Skin of body (tissue), 2 donors: ENCODE measurements around the gene MALRD1. TPM values are rescaled to one million over a fixed set of nuclear protein-coding genes. Genes with fewer than 3 reads are reported as not detected.
"Not testable (repeated sequence)": the region's sequence is repeated elsewhere in the genome, so short reads cannot be mapped to it uniquely, and the experiment has no call there.

Experiments
- DNase-seq: peaks from one replicate; lab custom pipeline; 2025; lab: John Stamatoyannopoulos, UW
- total RNA-seq: library from RNA; depleted of rRNA; stranded (reverse); fragments of >200 nt; gene quantifications from one replicate; pipeline ENCODE4 v1.2.3, GENCODE V29; 2014

Gene MALRD1
- total RNA-seq, 1 donor from 2014 or later, result 12.8 TPM

GRCh38 chr10:19706904-19707303 lies 658.3 kb downstream of the MALRD1 start:
- no peak for DNase-seq

- no peak for DNase-seq
These were observed 658.8 kb downstream of the MALRD1 start for GRCh38 chr10:19707376-19707775.

GRCh38 chr10:19708031-19708430 lies 659.4 kb downstream of the MALRD1 start:
- DNase-seq, result no peak

- DNase-seq, result no peak
These were observed 662.0 kb downstream of the MALRD1 start for GRCh38 chr10:19710600-19710999.

GRCh38 chr10:19713159-19713558 lies 664.6 kb downstream of the MALRD1 start:
- DNase-seq, result no peak

- DNase-seq, result no peak
These were observed 665.4 kb downstream of the MALRD1 start for GRCh38 chr10:19713800-19714525.

GRCh38 chr10:19719284-19719683 lies 670.7 kb downstream of the MALRD1 start:
- DNase-seq, result peak; percentile 52

- no peak for DNase-seq
These were observed 675.7 kb downstream of the MALRD1 start for GRCh38 chr10:19724287-19724686.

GRCh38 chr10:19728376-19728775 lies 679.8 kb downstream of the MALRD1 start:
- DNase-seq, result no peak

- no peak for DNase-seq
These were observed 680.4 kb downstream of the MALRD1 start for GRCh38 chr10:19728964-19729363.

- peak; percentile 54 for DNase-seq
These were observed 681.7 kb downstream of the MALRD1 start for GRCh38 chr10:19730167-19730906.

GRCh38 chr10:19730907-19731217 lies 682.3 kb downstream of the MALRD1 start:
- no peak for DNase-seq

GRCh38 chr10:19731560-19731959 lies 683.0 kb downstream of the MALRD1 start:
- no peak for DNase-seq

GRCh38 chr10:19738440-19738839 lies 689.8 kb downstream of the MALRD1 start:
- DNase-seq, result no peak

- not testable (repeated sequence) for DNase-seq
These were observed 690.6 kb downstream of the MALRD1 start for GRCh38 chr10:19739232-19739631.

- not testable (repeated sequence) for DNase-seq
These were observed 693.5 kb downstream of the MALRD1 start for GRCh38 chr10:19742144-19742543.

- DNase-seq, result no peak
These were observed 697.1 kb downstream of the MALRD1 start for GRCh38 chr10:19745672-19746071.

GRCh38 chr10:19749185-19749729 lies 700.7 kb downstream of the MALRD1 start:
- DNase-seq, result no peak

GRCh38 chr10:19750972-19751371 lies 702.4 kb downstream of the MALRD1 start:
- DNase-seq, result no peak

- no peak for DNase-seq
These were observed 708.3 kb downstream of the MALRD1 start for GRCh38 chr10:19756919-19757318.

GRCh38 chr10:19762026-19762425 lies 713.4 kb downstream of the MALRD1 start:
- DNase-seq, result no peak

- DNase-seq, result no peak
These were observed 715.5 kb downstream of the MALRD1 start for GRCh38 chr10:19764111-19764510.

GRCh38 chr10:19767876-19768275 lies 719.3 kb downstream of the MALRD1 start:
- DNase-seq, result no peak
